ENCODE measurements around the gene CRADD.

GRCh38 chr12:93882763-93883162 is 205.6 kb downstream of the CRADD start:
- TF ChIP-seq CTCF (IDR thresholded peaks at IDR 0.05; ENCODE audit: borderline replicate concordance, extremely low read depth, low read length, poor library complexity, severe bottlenecking) (no peak), EZH2 (IDR thresholded peaks at IDR 0.05; ENCODE audit: borderline replicate concordance, low read depth, low read length, severe bottlenecking) (no peak)

All from DND-41 (cell line).